Left ventricle myocardium inferior (tissue), 1 donor: ENCODE measurements around the gene RPL13. TPM values are rescaled to one million over a fixed set of nuclear protein-coding genes. Genes with fewer than 3 reads are reported as not detected.

Source experiments
- DNase-seq: peaks from one replicate; pipeline ENCODE4 v3.0.0-alpha.2; 2020
- H3K27ac ChIP-seq: fragments of 200-600 bp; replicated peaks from 2 replicates; pipeline ENCODE4 v1.8.0; 2021
- H3K27me3 ChIP-seq: fragments of 200-600 bp; 2 replicates; pipeline ENCODE4 v1.8.0; 2021; ENCODE audit warnings: low read depth
- H3K36me3 ChIP-seq: fragments of 200-600 bp; 2 replicates; pipeline ENCODE4 v1.8.0; 2021
- H3K4me1 ChIP-seq: fragments of 200-600 bp; 2 replicates; pipeline ENCODE4 v1.8.0; 2021
- H3K4me3 ChIP-seq: fragments of 200-600 bp; 2 replicates; pipeline ENCODE4 v1.8.0; 2021; ENCODE audit warnings: mild to moderate bottlenecking, moderate library complexity
- H3K9me3 ChIP-seq: fragments of 200-600 bp; replicated peaks from 2 replicates; pipeline ENCODE4 v1.8.0; 2021
- intact Hi-C: fragments of 100-400 bp; cut with micrococcal nuclease; formaldehyde crosslinking; loops from one replicate; pipeline ENCODE4 v1.11.0; 2022
- total RNA-seq: library from RNA; stranded (reverse); fragmentation: NEBNext Ultra II Directional; extraction: Animal tissue kit (Norgen Biotek cat#: 25700); gene quantifications from one replicate; pipeline ENCODE4 v1.2.1, GENCODE V29; 2021
- TF ChIP-seq, protein P1 (sequence below): fragments of 200-600 bp; IDR thresholded peaks from 2 replicates; pipeline ENCODE4 v1.8.0; 2021; ENCODE audit warnings: antibody characterized with exemption, mild to moderate bottlenecking, borderline replicate concordance
- donor health status: DM: no; HTN: yes; CAD: no; lungs with severe emphysema.

RPL13 gene
- total RNA-seq, 1 donor from 2014 or later, result 1,030 TPM

- Histone ChIP-seq H3K4me1 (no peaks in the 10 kb centered on the region), H3K9me3 (no peaks in the 10 kb centered on the region), H3K27me3 (no peaks in the 10 kb centered on the region), H3K27ac (no peak overlapping the region), H3K4me3 (no peak overlapping the region), H3K36me3 (no peaks in the 10 kb centered on the region)
- TF ChIP-seq, protein P1, sequence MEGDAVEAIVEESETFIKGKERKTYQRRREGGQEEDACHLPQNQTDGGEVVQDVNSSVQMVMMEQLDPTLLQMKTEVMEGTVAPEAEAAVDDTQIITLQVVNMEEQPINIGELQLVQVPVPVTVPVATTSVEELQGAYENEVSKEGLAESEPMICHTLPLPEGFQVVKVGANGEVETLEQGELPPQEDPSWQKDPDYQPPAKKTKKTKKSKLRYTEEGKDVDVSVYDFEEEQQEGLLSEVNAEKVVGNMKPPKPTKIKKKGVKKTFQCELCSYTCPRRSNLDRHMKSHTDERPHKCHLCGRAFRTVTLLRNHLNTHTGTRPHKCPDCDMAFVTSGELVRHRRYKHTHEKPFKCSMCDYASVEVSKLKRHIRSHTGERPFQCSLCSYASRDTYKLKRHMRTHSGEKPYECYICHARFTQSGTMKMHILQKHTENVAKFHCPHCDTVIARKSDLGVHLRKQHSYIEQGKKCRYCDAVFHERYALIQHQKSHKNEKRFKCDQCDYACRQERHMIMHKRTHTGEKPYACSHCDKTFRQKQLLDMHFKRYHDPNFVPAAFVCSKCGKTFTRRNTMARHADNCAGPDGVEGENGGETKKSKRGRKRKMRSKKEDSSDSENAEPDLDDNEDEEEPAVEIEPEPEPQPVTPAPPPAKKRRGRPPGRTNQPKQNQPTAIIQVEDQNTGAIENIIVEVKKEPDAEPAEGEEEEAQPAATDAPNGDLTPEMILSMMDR, result no peak
- intact Hi-C loops, result no loop called here
- no peak for DNase-seq
These were observed 35.0 kb downstream of the RPL13 start for GRCh38 chr16:89595330-89596060.

DNA sequence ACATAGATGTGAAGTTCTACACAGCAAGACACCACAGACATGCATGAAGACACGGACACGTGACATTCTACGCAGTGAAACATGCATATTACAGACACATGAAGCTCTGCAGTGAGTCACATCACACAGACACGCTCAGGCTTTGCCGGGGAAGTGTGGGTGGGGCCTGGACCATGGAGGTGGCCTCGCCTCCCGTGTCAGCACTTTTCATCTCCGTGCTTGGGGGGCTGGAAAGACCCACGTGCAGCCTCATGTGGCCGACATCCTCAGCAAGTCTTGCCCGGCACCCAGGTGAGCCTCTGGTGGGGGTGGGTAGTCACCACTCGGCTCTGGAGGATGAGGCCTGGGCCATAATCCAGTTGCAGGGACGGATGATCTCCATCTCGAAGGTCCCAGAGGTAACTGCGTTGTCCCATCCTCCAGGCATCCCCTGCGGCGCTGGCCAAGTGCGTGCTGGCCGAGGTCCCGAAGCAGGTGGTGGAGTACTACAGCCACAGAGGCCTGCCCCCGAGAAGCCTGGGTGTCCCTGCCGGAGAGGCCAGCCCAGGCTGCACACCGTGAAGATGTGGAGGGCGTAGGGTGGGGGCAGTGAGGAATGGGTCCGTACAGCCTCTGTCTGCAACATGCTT lies 35.7 kb downstream of the RPL13 start:
- TF ChIP-seq, protein P1, result no peak
- intact Hi-C loops, result no loop called here
- Histone ChIP-seq H3K36me3 (no peaks in the 10 kb centered on the region), H3K9me3 (no peaks in the 10 kb centered on the region), H3K4me1 (no peaks in the 10 kb centered on the region), H3K27ac (no peak overlapping the region), H3K27me3 (no peaks in the 10 kb centered on the region), H3K4me3 (no peak overlapping the region)
- DNase-seq, result no peak

DNA sequence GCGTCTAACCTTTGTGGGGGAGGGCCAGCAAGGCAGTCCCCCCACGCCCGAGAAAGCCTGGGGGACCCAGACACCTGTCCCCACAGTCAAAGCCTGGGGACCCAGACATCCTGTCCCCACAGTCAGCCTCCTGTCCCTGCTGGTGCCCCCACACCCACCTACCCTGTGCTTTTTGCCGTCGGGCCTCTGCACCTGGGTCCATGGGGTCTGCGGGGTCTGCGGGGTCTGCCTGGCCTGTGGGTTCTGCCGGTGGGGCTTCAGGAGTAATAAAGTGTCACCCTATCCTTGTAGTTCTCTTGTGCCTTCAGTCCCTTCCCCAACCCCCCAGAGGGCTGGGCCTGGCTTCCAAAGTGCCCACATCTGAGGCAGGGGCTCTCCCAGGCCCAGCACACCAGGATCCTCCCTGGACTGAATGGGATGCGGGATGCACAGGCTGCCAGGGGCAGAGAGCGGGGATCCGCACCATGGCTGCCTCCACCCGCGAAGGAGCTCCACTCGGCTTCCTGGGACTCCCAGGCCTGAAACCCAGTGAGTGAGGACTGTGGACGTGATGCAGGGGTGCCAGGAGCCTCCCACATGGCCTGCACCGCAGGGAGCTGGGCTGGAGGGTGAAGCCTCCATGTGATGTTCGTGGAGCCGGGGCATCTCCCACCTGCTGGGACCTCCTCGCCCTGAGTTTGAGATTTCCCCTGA lies 36.6 kb downstream of the RPL13 start:
- H3K4me3 ChIP-seq, result no peak overlapping the region
- H3K4me1 ChIP-seq, result peaks cover under 1% of the 10 kb centered on the region
- peaks cover 5% of the 10 kb centered on the region for H3K27me3 ChIP-seq
- no peaks in the 10 kb centered on the region for H3K9me3 ChIP-seq
- DNase-seq, result no peak
- TF ChIP-seq, protein P1, result no peak
- no peak overlapping the region for H3K27ac ChIP-seq
- H3K36me3 ChIP-seq, result no peaks in the 10 kb centered on the region
- intact Hi-C loops, result no loop called here

DNA sequence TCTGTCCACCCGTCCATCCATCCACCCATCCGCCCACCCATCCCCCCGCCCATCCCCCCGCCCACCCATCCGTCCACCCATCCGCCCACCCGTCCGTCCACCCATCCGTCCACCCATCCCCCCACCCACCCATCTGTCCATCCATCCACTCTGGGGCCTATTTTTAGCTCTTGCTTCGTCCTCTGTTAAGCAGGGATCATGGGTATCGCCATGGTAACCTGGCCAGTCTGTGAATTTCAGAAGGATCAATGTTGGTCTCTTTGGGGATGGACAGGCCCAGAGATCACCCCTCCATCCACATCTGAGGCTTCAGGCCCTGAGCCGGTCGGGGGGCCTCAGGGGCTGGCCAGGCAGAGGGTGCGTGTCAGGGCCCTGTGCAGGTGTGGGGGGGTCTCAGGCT lies 37.7 kb downstream of the RPL13 start:
- intact Hi-C loops, result no loop called here
- Histone ChIP-seq H3K27ac (no peak overlapping the region), H3K4me1 (peaks cover 9% of the 10 kb centered on the region), H3K27me3 (peaks cover 16% of the 10 kb centered on the region), H3K9me3 (no peaks in the 10 kb centered on the region), H3K4me3 (no peak overlapping the region), H3K36me3 (no peaks in the 10 kb centered on the region)
- TF ChIP-seq, protein P1, result no peak
- no peak for DNase-seq

GRCh38 chr16:89599451-89599858 lies 39.0 kb downstream of the RPL13 start:
- Histone ChIP-seq H3K27ac (no peak overlapping the region), H3K27me3 (peaks cover 20% of the 10 kb centered on the region), H3K4me3 (no peak overlapping the region), H3K36me3 (no peaks in the 10 kb centered on the region), H3K9me3 (no peaks in the 10 kb centered on the region), H3K4me1 (peaks cover 9% of the 10 kb centered on the region)
- TF ChIP-seq, protein P1, result no peak
- no peak for DNase-seq
- intact Hi-C loops, result no loop called here
